ENCODE data around the gene FBXL19. TPM values are rescaled to one million over a fixed set of nuclear protein-coding genes. Genes with fewer than 3 reads are reported as not detected.

FBXL19 gene
- polyA plus RNA-seq, 1 donor (not counting 4 experiments of a cell fraction or from before 2014, with no cell fraction given), result 10.2 TPM

- H3K9me1 ChIP-seq (ENCODE audit: control insufficient read depth, extremely low read depth, insufficient read depth, low read length), result no peaks in the 10 kb centered on the region
- H4K20me1 ChIP-seq (ENCODE audit: control insufficient read depth, extremely low read depth, insufficient read depth, low read length), result peaks cover 2% of the 10 kb centered on the region
- H3K4me2 ChIP-seq (ENCODE audit: control insufficient read depth, extremely low read depth, insufficient read depth, low read depth, low read length), result peak overlapping the region; percentile 67
- H2AFZ ChIP-seq (ENCODE audit: control insufficient read depth, low read length), result no peak overlapping the region
- dilution Hi-C loops (cut with MboI; ENCODE audit: extremely low pct_ligation_motif_present, low sequenced_read_pairs), result no loop called here
- no peaks in the 10 kb centered on the region for H3K9me3 ChIP-seq (ENCODE audit: control insufficient read depth, low read depth, low read length)
- H3K27me3 ChIP-seq (ENCODE audit: control insufficient read depth, extremely low read depth, insufficient read depth, low read length), result no peaks in the 10 kb centered on the region
- no peak for FAIRE-seq
- peak overlapping the region; percentile 51 for H3K27ac ChIP-seq (ENCODE audit: control insufficient read depth, insufficient read depth, low read length)
- peaks cover 24% of the 10 kb centered on the region for H3K79me2 ChIP-seq (ENCODE audit: control insufficient read depth, insufficient read depth, low read length)
- H3K9ac ChIP-seq (ENCODE audit: control insufficient read depth, extremely low read depth, insufficient read depth, low read length), result peak overlapping the region; percentile 99
- TF ChIP-seq EZH2 (IDR thresholded peaks at IDR 0.05; ENCODE audit: low read length), result no peak
- TF ChIP-seq CTCF (optimal IDR thresholded peaks at IDR 0.05 in 1 of 3, IDR thresholded peaks at IDR 0.05 in 1 of 3, conservative IDR thresholded peaks at IDR 0.05 in 1 of 3; ENCODE audit: extremely low read depth in 1 of 3, insufficient read depth in 2 of 3, low read length in 3 of 3), result no peak
- peak overlapping the region; percentile 66 to 80 (median 79) for H3K4me3 ChIP-seq (ENCODE audit: control insufficient read depth in 2 of 3, extremely low read depth in 1 of 3, insufficient read depth in 2 of 3, low read depth in 1 of 3, low read length in 3 of 3)
- peaks cover 24 to 35% of the 10 kb centered on the region in 2 experiments for H3K36me3 ChIP-seq (ENCODE audit: control insufficient read depth in 2 of 2, extremely low read depth in 1 of 2, insufficient read depth in 2 of 2, low read length in 2 of 2)
- DNase-seq (ENCODE audit: low read depth, low spot score), result no peak
- H3K4me1 ChIP-seq (ENCODE audit: control insufficient read depth, extremely low read depth, insufficient read depth, low read length), result peaks cover 12% of the 10 kb centered on the region
Measured at GRCh38 chr16:30958175-30959079, 35.1 kb downstream of the FBXL19 start.

- Histone ChIP-seq H3K27me3 (ENCODE audit: control insufficient read depth, extremely low read depth, insufficient read depth, low read length) (no peaks in the 10 kb centered on the region), H3K36me3 (ENCODE audit: control insufficient read depth in 2 of 2, extremely low read depth in 1 of 2, insufficient read depth in 2 of 2, low read length in 2 of 2) (peaks cover 36 to 46% of the 10 kb centered on the region in 2 experiments)
Measured at GRCh38 chr16:30961384-30961783, 38.0 kb downstream of the FBXL19 start.

More at GRCh38 chr16:30961384-30961783, 38.0 kb downstream of the FBXL19 start:
- Histone ChIP-seq H2AFZ (ENCODE audit: control insufficient read depth, low read length) (no peak overlapping the region), H3K9ac (ENCODE audit: control insufficient read depth, extremely low read depth, insufficient read depth, low read length) (no peak overlapping the region), H3K4me1 (ENCODE audit: control insufficient read depth, extremely low read depth, insufficient read depth, low read length) (peaks cover 12% of the 10 kb centered on the region), H3K4me2 (ENCODE audit: control insufficient read depth, extremely low read depth, insufficient read depth, low read depth, low read length) (no peak overlapping the region), H3K27ac (ENCODE audit: control insufficient read depth, insufficient read depth, low read length) (no peak overlapping the region), H3K4me3 (ENCODE audit: control insufficient read depth in 2 of 3, extremely low read depth in 1 of 3, insufficient read depth in 2 of 3, low read depth in 1 of 3, low read length in 3 of 3) (no peak overlapping the region), H3K9me3 (ENCODE audit: control insufficient read depth, low read depth, low read length) (no peaks in the 10 kb centered on the region), H3K79me2 (ENCODE audit: control insufficient read depth, insufficient read depth, low read length) (peaks cover 24% of the 10 kb centered on the region), H3K9me1 (ENCODE audit: control insufficient read depth, extremely low read depth, insufficient read depth, low read length) (no peaks in the 10 kb centered on the region), H4K20me1 (ENCODE audit: control insufficient read depth, extremely low read depth, insufficient read depth, low read length) (peaks cover 2% of the 10 kb centered on the region)
- dilution Hi-C loops (cut with MboI; ENCODE audit: extremely low pct_ligation_motif_present, low sequenced_read_pairs), result no loop called here
- no peak for FAIRE-seq
- no peak for TF ChIP-seq EZH2 (IDR thresholded peaks at IDR 0.05; ENCODE audit: low read length)
- no peak for TF ChIP-seq CTCF (optimal IDR thresholded peaks at IDR 0.05 in 1 of 3, IDR thresholded peaks at IDR 0.05 in 1 of 3, conservative IDR thresholded peaks at IDR 0.05 in 1 of 3; ENCODE audit: extremely low read depth in 1 of 3, insufficient read depth in 2 of 3, low read length in 3 of 3)
- DNase-seq (ENCODE audit: low read depth, low spot score), result no peak
